DMS53 treated with DMSO at 0.1 percent for 48 hours (cell line): ENCODE measurements around the gene GTF2IRD1.
"Not testable (repeated sequence)": the region's sequence is repeated elsewhere in the genome, so short reads cannot be mapped to it uniquely, and the experiment has no call there.

ENCODE experiments used
- DNase-seq: peaks from one replicate; lab custom pipeline; 2025; ENCODE audit not compliant: unreplicated experiment; lab: John Stamatoyannopoulos, UW

Gene GTF2IRD1

DNA sequence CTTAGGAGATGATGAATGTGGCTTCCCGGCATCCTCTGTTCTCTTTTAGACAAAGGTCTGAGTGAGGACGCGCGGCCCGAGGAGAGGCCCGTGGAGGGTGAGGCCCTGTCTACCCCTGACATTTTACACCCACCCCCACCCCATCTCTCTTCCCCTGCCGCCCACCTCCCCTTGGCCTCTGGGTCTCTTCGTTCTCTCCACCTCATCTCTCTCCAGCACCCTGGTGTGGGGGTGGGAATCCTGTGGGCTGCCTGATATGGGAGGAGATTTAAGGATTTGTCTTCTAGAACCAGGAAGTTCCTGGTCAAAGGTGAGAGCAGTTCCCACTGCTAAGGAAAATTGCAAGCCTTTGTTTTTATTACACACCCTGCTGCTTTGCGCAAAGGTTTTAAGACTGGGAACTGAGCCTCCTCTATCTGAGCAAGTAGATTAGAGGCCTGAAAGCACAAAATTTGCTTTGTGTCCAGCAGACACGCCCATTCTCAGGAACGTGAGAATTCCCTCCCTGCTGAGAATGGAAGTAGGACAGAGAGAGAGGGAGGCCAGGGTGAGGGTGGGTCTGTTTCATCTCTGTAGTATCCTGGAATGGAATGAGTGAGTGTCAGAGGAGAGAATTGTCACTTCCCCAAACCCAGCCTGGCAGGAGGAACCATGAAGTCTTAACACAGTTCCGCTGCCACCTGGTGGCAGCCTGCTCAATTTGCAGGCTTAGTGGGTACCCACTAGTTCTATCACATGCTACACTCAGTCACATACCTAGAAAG is 91.2 kb downstream of the GTF2IRD1 start:
- DNase-seq, result peak; percentile 62

DNA sequence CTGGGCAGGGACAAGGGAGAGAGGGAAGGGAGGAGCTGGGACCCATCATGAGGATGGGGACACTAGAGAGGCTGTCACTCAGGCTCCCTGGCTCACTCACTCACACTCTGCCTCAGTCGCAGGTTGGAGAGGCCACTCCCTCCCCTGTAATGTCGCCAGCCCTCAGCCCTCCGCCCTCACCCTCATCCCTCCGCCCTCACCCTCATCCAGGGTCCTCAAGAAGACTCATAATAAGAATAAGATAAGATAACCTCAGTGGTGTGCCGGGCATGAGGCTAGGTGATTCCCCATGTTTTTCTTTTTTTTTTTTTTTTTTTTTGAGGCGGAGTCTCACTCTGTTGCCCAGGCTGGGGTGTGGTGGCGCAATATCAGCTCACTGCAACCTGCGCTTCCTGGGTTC is 92.2 kb downstream of the GTF2IRD1 start:
- DNase-seq, result no peak

DNA sequence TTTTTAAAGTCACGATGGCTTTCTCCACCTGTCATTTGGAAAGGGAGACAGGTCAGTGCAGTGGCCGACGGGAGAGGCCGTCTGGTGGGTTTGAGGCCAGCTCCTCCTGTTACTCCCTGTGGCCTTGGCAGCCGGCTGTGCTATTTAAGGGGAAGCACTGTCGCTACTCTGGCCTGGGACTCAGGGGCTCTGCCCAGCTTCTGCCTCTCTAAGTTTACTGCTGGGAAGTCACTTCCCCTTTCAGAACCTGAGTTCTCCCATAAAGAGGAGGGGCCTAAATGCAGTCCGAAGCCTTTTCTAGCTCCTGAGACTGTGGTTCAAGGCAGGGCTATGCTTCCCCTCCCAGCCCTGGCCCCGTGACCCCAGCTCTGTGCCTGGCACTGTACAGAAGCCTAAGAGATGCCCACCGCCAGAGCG is 99.9 kb downstream of the GTF2IRD1 start:
- not testable (repeated sequence) for DNase-seq

DNA sequence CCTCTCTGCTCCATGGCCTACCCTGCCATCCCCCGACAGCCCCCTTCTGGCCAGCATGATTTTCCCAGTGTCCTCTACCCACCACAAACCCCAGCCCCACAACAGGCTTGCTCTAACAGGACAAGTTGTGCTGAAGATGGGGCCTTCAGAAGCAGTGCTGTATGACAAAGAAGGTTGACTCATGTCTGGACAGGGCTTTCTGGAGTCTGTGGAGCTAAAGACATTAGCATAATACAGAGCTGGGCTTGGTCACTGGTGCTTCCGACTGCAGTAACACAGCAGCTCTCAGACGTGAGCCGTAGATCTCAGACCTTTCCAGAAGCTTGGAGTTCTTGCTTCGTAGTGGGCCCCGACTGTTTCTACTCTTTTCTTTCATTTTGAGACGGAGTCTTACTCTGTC is 100.5 kb downstream of the GTF2IRD1 start:
- no peak for DNase-seq

DNA sequence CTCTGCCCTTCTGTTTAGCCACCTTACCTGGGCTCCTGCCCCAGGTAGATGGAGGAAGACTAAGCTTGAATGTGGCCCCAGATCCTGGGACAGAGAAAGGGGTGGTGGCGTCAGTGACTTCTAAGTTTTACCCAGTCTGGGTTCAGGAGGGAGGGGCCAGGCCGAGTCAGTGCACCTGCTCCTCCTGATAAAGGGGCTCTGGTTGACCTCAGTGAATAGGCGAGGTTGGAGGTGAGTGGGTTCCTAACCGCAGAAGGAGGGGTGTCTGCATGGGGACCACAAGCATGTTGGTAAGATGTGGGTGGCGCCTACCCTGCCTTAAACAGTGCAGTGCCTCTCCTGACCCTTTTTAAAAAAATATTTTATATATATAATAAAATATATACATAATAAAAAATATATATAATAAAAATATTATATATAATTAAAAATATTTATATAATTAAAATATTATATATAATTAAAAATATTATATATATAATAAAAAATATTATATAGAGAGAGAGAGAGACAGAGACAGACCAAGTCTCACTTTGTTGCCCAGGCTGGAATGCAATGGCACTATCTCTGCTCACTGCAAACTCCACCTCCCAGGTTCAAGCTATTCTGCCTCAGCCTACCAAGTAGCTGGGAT is 106.5 kb downstream of the GTF2IRD1 start:
- no peak for DNase-seq

DNA sequence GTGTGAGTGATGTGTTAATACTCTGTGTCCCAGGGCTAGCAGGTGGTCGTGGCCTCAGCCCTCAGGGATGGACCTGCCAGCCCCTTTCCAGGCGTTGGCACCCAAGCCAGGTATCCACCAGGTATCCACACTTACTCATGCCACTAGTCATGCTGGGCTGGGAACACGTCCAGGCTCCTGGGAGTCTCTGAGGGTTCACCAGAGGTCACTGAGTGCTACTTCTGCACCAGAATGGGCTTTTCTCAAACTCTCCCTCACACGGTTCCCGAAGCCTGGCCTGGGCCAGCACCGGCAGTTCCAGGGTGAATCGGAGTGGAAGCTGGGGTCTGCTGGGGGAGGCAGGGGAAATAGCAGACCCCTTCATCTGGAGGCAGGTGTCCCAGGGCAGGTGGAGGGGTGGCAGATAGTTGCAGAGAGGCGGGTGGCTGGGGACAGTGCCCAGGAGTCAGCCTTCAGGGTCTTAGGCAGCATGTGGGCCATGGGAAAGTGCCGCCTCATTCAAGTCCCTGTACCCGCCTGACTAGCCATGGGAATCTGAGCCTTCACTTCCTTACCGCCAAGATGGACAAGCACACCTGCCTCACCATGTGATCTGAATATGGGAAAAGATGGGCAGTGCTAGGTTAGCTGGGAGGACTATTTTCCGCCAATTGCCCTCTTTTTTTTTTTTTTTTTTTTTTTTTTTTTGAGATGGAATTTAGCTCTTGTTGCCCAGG is 108.3 kb downstream of the GTF2IRD1 start:
- no peak for DNase-seq

DNA sequence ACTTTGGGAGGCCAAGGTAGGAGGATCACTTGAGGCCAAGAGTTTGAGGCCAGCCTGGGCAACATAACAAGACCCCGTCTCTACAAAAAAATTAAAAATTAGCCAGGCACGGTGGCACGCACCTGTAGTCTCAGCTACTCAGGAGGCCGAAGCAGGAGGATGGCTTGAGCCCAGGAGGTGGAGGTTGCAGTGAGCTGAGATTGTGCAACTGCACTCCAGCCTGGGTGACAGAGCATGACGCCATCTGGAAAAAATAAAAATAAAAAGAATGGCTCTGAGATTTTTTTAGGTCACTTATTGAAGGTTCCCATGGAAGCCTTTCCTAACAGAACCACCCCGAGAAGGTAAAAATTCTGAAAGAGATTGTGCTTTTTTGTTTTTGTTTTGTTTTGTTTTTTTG is 109.9 kb downstream of the GTF2IRD1 start:
- not testable (repeated sequence) for DNase-seq

DNA sequence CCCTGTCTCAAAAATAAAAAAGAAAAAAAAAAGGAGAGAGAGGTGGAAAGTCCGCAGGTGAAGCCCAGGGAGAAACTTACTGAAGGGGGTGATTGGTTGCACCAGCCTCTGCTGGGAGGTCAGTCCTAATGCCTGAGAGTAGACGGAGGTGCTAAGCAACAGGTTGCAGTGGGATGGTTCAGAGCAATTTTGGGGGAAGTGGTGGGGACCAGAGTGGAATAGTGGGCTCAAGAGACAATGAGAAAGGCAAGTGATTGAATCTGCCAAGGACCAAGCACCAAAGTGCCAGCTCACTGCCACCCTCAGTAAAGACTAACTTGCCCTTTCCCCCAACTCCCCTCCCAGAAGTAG is 113.6 kb downstream of the GTF2IRD1 start:
- DNase-seq, result no peak

DNA sequence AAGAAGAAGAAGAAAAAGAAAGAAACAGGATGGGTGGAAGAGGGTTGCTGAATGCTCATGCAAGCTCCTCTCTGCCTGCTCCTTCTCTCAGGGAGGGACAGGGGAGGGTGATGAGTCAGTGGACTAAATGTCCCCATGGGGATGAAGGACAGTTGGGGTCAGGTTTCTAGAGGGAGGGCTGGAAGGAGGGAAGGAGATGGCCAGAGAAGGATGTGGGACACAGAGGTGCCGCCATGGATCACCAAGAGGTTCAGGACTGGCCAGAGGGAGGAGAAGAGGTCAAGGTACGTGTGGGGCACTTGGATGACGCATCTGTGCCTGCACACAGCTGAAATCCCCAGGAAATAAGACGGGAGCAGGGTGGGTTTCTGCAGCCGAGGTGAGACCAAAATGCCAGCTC is 115.0 kb downstream of the GTF2IRD1 start:
- DNase-seq, result no peak

DNA sequence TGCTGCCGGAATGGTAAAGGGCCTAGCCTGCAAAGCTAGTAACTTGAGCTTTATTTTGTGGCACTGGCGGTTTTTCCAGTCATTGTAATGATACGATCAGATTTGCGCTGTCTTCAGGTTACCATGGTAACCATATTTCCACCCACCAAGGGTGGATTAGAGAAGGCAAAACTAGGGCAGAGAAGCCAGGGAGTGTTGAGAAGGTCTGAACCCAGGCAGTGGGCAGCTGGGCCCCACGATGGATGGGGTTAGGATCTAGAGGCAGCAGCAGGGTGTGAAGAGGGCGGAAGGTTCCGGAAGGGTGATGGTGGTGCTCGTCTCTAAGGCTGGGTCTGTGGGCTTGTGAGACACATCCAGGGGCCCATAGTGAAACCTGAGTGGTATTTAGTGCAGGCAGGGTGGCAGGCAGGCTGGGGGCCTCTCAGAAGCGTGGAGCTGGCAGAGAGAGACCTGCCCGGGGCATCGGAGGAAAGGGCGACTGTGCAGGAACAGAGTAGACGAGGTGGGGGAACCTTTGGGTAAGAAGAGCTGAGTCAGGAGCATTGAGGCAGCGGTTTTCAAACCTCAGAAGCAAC is 115.9 kb downstream of the GTF2IRD1 start:
- no peak for DNase-seq

DNA sequence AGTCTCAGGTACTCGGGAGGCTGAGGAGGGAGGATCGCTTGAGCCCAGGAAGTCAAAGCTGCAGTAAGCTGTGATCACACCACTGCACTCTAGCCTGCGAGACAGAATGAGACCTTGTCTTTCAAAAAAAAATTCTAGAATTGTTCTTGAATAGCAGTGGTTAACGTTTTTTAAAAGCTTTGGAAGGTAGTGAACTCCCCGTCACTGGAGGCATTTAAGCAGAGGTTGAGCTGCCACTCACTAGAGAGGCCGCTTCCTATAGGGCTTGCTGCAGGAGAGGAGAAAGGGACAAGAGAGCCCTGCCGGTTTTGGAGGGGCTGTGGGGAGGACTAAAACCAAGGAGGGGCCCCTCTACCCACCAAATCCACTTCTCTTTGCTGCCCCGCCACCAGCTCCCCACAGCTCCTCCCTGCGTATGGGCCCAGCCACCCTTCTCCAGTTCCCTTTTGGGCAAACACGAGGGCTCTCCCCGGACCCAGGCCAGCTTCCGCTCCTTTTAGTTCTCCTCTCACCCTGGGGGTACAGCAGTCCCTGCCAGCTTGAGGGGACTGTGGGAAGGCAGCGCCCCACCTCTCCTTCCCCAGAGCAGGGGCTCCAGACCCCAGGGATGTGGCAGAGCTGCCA is 116.9 kb downstream of the GTF2IRD1 start:
- no peak for DNase-seq

DNA sequence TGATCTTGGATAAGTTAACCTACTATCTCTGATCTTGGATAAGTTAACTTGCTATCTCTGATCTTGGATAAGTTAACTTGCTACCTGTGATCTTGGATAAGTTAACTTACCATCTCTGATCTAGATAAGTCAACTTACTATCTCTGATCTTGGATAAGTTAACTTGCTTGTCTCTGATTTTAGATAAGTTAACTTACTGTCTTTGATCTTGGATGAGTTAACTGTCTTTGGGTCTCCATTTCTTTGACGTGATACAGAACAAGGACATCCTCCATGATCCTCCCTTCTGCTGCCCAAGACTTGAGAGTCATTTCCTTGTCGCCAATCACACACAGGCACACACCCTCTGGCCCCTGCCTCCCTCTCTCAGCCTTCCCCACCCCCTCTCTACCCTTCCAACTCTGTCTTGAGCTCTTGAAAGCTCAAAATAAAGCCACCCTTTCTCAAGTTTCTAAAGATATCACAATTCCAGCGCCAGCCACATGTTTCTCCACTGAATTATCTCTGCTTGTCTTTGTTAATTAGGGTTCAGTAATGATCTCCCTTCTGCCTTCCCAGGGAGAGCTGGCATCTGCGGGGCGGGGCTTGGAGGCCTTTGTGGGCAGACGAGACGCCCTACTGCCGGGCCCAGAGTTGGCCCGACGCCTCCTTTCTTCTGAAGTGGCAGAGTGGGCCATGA is 118.7 kb downstream of the GTF2IRD1 start:
- DNase-seq, result no peak

DNA sequence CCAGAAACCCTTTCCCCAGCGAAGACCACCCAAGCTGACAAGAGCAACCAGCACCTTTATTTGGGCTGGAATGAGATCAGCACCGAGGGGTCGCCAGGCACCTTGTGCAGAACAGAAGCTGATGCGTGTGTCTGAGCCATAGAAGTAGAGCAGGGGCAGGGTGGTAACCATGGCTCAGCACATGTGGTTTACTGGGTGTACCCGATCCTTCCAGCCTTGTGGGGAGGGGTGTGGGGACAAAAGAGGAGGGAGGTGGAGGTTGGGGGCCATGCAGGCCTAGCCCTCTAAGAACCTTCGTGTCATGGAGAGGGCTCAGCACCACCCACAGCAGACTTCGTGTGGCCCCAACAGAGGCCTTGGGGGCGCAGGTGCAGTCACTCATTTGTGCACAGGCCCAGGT is 119.8 kb downstream of the GTF2IRD1 start:
- DNase-seq, result no peak

DNA sequence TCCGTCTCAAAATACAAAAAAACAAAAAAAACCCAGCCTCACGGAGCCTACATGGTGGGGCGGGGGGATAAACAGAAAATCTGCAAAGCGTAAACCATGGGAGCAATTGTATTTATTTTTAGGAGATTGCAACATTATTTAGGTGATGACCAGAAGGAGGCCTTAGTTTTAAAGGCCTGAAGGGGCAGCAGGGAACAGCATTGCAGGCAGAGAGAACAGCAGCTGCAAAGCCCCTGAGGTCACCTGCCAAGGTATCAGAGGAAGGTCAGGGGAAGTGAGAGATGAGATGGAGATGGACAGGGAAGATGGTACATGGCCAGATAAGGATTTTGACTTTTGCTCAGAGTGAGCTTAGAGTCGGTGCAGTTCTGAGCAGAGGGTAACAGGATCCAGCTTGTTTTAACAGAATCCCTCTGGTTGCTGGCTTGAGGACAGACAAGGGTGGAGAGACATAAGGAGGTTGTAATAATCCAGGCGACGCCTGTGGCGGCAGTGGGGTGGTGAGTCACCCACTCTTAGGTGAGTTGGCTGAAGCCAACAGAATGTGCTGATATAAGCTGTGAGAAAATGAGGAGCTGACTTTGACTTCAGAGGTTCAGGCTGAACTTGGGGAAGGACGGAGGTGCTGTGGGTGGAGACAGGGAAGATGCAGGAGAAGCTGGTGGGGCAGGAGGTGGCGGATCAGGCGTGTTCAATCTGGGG is 121.5 kb downstream of the GTF2IRD1 start:
- DNase-seq, result no peak

DNA sequence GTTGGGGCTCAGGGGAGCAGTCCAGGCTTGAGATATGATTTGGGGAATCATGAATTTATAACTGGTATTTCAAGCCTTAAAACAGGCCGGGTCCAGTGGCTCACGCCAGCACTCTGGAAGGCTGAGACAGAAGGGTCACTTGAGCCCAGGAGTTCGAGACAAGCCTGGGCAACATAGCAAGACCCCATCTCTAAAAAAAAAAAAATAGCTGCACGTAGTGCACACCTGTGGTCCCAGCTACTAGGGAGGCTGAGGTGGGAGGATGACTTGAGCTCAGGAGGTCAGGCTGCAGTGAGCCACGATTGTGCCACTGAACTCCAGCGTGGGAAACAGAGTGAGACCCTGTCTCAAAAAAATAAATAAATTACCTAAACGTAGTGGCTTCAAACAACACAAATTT is 122.1 kb downstream of the GTF2IRD1 start:
- no peak for DNase-seq

DNA sequence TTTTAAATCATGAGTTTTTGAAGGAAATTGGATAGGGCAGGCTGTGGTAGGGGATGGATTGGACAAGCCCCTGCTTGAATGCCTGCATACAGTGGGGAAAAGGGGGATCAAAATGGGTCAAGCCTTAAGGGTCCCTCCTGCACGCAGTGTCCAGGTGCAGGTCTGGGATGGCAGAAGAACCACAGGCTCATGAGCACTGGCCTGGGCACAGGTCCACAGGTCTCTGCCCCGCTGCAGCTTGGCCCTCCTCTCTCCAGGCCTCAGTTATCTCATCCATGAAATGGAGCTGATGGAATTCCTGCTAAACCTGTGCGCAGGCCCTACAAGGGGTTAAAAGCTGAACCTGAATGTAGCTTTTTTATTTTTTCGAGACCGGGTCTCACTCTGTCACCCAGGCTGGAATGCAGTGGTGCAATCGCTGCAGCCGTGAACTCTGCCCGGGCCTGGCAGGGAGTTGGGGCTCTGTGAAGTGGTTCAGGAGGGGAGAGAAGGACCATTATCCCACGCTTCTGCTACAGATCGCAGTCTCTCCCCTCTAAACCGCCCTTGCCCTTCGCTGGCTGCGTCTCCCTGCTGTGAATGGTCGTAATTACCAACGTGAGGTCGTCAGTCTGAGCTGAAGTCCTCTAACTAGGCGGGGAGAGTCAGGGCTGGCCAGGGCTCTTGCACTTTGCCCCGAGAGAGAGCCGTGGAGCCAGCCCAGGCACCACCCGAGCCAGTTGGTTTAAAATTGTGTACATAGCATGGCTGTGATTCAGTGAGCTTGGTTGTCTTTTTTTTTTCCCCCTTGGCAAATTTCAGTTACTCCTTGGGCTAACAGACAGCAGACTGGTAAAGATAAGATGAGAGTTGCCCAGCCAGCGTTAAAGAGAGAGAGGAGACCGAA is 126.3 kb downstream of the GTF2IRD1 start:
- DNase-seq, result no peak

DNA sequence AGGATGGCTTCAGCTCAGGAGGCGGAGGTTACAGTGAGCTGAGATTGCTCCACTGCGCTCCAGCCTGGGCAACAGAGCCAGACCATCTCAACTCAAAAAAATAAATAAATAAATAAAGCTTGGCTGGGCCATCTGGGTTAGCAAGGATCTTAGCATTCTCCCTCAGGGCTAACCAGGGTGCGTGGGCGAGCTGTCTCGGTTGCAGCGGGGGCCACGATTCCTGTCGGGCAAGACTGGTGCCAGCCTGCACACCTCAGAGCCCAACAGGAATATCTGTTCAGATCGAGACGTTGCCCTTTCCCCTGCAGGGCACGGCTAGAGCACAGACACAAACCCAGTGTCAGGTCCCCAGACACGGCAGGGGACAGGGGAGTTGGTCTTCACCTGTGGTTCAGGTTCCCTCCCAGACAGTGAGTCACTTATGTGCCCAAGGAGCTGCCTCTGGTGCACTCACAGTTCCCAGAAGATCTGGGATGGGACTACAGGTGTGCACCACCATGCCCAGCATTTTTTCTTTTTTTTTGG is 128.3 kb downstream of the GTF2IRD1 start:
- DNase-seq, result no peak

DNA sequence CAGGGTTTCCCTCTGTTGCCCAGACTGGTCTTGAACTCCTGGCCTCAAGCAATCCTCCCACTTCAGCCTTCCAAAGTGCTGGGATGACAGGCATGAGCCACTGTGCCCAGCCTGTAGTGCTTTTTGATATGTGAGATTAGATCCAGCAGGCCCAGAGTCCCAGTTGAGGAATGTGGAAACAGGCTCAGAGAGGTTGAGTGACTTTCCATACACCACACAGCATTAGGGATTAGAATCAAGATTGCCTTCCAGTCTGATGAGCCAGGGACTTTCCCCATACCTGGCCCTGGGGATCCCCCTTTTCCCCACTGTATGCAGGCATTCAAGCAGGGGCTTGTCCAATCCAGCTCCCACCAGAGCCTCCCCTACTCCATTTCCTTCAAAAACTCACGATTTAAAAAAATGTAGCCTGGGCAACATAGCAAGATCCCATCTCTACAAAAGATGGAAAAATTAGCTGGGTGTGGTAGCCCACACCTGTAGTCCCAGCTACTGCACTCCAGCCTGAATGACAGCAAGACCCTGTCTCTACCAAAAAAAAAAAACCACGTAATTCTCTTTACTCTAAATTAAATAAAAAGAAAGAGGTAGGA is 128.8 kb downstream of the GTF2IRD1 start:
- no peak for DNase-seq

DNA sequence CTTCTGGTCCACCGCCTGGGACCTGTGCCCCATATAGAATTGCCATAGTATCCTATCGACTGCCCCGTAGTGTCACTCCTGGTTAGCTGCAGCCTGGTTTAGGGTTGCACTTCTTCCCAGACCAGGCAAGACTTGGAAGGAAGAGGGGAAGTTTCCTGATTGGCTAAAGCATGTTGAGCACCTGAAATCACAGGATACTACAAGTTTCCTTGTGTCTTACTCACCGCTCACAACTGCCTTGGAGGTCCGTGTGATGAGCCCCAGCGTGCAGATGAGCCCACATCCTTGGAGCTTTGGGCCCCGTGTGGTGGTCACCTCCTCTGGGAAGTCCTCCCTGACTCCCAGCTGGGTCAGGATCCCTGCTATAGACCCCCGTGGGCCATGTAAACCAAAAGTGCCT is 129.9 kb downstream of the GTF2IRD1 start:
- DNase-seq, result no peak
